HG02840 (cell line): ENCODE results near the gene B4GALNT1.
"Not testable (repeated sequence)": the region's sequence is repeated elsewhere in the genome, so short reads cannot be mapped to it uniquely, and the experiment has no call there.

Source experiments
- ATAC-seq: cut with Tn5 transposase; IDR thresholded peaks from one replicate; pipeline ENCODE4 v1.9.1; 2021; ENCODE audit warnings: mild to moderate bottlenecking, moderate library complexity, moderate number of reproducible peaks; ENCODE audit not compliant: unreplicated experiment, low FRiP score

Gene B4GALNT1

GRCh38 chr12:57638096-57638495, 5.1 kb upstream of the B4GALNT1 start:
- ATAC-seq, result no peak

- no peak for ATAC-seq
These were observed 4.4 kb upstream of the B4GALNT1 start for GRCh38 chr12:57637364-57637763.

- ATAC-seq, result not testable (repeated sequence)
These were observed 3.7 kb upstream of the B4GALNT1 start for GRCh38 chr12:57636731-57637130.

- no peak for ATAC-seq
These were observed 686 bp downstream of the B4GALNT1 start for GRCh38 chr12:57632073-57632957.

GRCh38 chr12:57631566-57632072, 1.4 kb downstream of the B4GALNT1 start:
- ATAC-seq, result no peak

GRCh38 chr12:57630891-57631433, 2.0 kb downstream of the B4GALNT1 start:
- no peak for ATAC-seq

GRCh38 chr12:57629897-57630471, 3.0 kb downstream of the B4GALNT1 start:
- ATAC-seq, result no peak

GRCh38 chr12:57628280-57629191, 4.5 kb downstream of the B4GALNT1 start:
- ATAC-seq, result no peak

GRCh38 chr12:57627501-57628279, 5.3 kb downstream of the B4GALNT1 start:
- ATAC-seq, result no peak

- no peak for ATAC-seq
These were observed 6.0 kb downstream of the B4GALNT1 start for GRCh38 chr12:57626921-57627445.

- no peak for ATAC-seq
These were observed 6.7 kb downstream of the B4GALNT1 start for GRCh38 chr12:57626111-57626920.

- no peak for ATAC-seq
These were observed 7.6 kb downstream of the B4GALNT1 start for GRCh38 chr12:57625261-57626032.

- ATAC-seq, result no peak
These were observed 8.4 kb downstream of the B4GALNT1 start for GRCh38 chr12:57624441-57625220.

GRCh38 chr12:57623811-57624390, 9.1 kb downstream of the B4GALNT1 start:
- no peak for ATAC-seq

GRCh38 chr12:57623385-57623784, 9.6 kb downstream of the B4GALNT1 start:
- ATAC-seq, result no peak

GRCh38 chr12:57622293-57623245, 10.4 kb downstream of the B4GALNT1 start:
- no peak for ATAC-seq
